ENCODE data around the gene LIG1.
"Not testable (repeated sequence)": the region's sequence is repeated elsewhere in the genome, so short reads cannot be mapped to it uniquely, and the experiment has no call there.

GRCh38 chr19:48070177-48070769, 99.9 kb downstream of the LIG1 start:
- TF ChIP-seq CTCF (IDR thresholded peaks at IDR 0.05; ENCODE audit: low read length); EZH2 (IDR thresholded peaks at IDR 0.05; ENCODE audit: borderline replicate concordance, low read length): not testable (repeated sequence)

All from OCI-LY1 (cell line).